ENCODE measurements around the gene SLIT3.
A peak's percentile ranks its signal among the peaks of the same experiment; 100 is the strongest.
"Not testable (repeated sequence)": the region's sequence is repeated elsewhere in the genome, so short reads cannot be mapped to it uniquely, and the experiment has no call there.

Gene SLIT3

GRCh38 chr5:169219351-169219750, 81.6 kb downstream of the SLIT3 start:
- no peak for DNase-seq (ENCODE audit: low read depth)

- peak; percentile 37 for DNase-seq (ENCODE audit: low read depth)
These were observed 82.1 kb downstream of the SLIT3 start for GRCh38 chr5:169218861-169219260.

- no peak for DNase-seq (ENCODE audit: low read depth)
These were observed 82.8 kb downstream of the SLIT3 start for GRCh38 chr5:169218176-169218575.

- no peak for DNase-seq (ENCODE audit: low read depth)
These were observed 84.1 kb downstream of the SLIT3 start for GRCh38 chr5:169216866-169217265.

- peak; percentile 69 for DNase-seq (ENCODE audit: low read depth)
These were observed 87.5 kb downstream of the SLIT3 start for GRCh38 chr5:169213479-169213878.

GRCh38 chr5:169211761-169212160, 89.2 kb downstream of the SLIT3 start:
- not testable (repeated sequence) for DNase-seq (ENCODE audit: low read depth)

GRCh38 chr5:169204788-169205400, 96.0 kb downstream of the SLIT3 start:
- no peak for DNase-seq (ENCODE audit: low read depth)

GRCh38 chr5:169202969-169203368, 98.0 kb downstream of the SLIT3 start:
- DNase-seq (ENCODE audit: low read depth), result no peak

- no peak for DNase-seq (ENCODE audit: low read depth)
These were observed 99.3 kb downstream of the SLIT3 start for GRCh38 chr5:169201597-169201996.

GRCh38 chr5:169200125-169200778, 100.7 kb downstream of the SLIT3 start:
- no peak for DNase-seq (ENCODE audit: low read depth)

- no peak for DNase-seq (ENCODE audit: low read depth)
These were observed 103.6 kb downstream of the SLIT3 start for GRCh38 chr5:169197343-169197742.

GRCh38 chr5:169196059-169196458, 104.9 kb downstream of the SLIT3 start:
- no peak for DNase-seq (ENCODE audit: low read depth)

GRCh38 chr5:169195601-169196000, 105.3 kb downstream of the SLIT3 start:
- DNase-seq (ENCODE audit: low read depth), result peak; percentile 16

GRCh38 chr5:169192536-169192935, 108.4 kb downstream of the SLIT3 start:
- no peak for DNase-seq (ENCODE audit: low read depth)

- no peak for DNase-seq (ENCODE audit: low read depth)
These were observed 110.1 kb downstream of the SLIT3 start for GRCh38 chr5:169190849-169191248.

- peak; percentile 42 for DNase-seq (ENCODE audit: low read depth)
These were observed 115.3 kb downstream of the SLIT3 start for GRCh38 chr5:169185626-169186025.

GRCh38 chr5:169183576-169183975, 117.4 kb downstream of the SLIT3 start:
- DNase-seq (ENCODE audit: low read depth), result peak; percentile 79

- DNase-seq (ENCODE audit: low read depth), result no peak
These were observed 118.1 kb downstream of the SLIT3 start for GRCh38 chr5:169182797-169183196.

GRCh38 chr5:169181814-169182213, 119.1 kb downstream of the SLIT3 start:
- peak; percentile 53 for DNase-seq (ENCODE audit: low read depth)

- DNase-seq (ENCODE audit: low read depth), result no peak
These were observed 122.2 kb downstream of the SLIT3 start for GRCh38 chr5:169178754-169179153.

- DNase-seq (ENCODE audit: low read depth), result no peak
These were observed 122.7 kb downstream of the SLIT3 start for GRCh38 chr5:169178274-169178673.

GRCh38 chr5:169176709-169177694, 123.9 kb downstream of the SLIT3 start:
- DNase-seq (ENCODE audit: low read depth), result no peak

GRCh38 chr5:169175733-169176132, 125.2 kb downstream of the SLIT3 start:
- no peak for DNase-seq (ENCODE audit: low read depth)

All from EH (cell line).